NCI-H69 (cell line): ENCODE results near the gene LGALS7.
A peak's percentile ranks its signal among the peaks of the same experiment; 100 is the strongest.
"Not testable (repeated sequence)": the region's sequence is repeated elsewhere in the genome, so short reads cannot be mapped to it uniquely, and the experiment has no call there.

Experiments
- DNase-seq: peaks from one replicate; lab custom pipeline; 2025; lab: John Stamatoyannopoulos, UW

Gene LGALS7

GRCh38 chr19:38773469-38774177 is at the start of gene LGALS7:
Gene LGALS7, minus strand, starts transcription at chr19:38773517. Its CDS starts 25 bp downstream, at chr19:38773492.
- peak; percentile 31 for DNase-seq

DNA sequence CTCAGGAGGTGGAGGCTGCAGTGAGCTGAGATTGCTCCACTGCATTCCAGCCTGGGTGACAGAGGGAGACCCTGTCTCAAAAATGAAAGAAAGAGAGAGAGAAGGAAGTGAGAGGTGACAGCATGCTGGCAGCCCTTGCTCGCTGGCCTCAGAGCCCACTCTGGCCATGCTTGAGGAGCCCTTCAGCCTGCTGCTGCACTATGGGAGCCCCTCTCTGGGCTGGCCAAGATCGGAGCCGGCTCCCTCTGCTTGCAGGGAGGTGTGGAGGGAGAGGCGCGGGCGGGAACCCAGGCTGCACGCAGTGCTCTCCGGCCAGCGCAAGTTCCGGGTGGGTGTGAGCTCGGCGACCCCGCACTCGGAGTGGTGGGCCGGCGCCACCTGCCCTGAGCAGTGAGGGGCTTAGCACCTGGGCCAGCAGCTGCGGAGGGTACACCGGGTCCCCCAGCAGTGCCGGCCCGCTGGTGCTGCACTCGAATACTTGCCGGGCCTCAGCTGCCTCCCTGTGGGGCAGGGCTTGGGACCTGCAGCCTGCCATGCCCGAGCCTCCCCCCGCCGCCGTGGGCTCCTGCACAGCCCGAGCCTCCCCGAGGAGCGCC is 48.0 kb upstream of the LGALS7 start:
- DNase-seq: not testable (repeated sequence)

GRCh38 chr19:38819231-38819920 is 46.1 kb upstream of the LGALS7 start:
- peak; percentile 65 for DNase-seq

DNA sequence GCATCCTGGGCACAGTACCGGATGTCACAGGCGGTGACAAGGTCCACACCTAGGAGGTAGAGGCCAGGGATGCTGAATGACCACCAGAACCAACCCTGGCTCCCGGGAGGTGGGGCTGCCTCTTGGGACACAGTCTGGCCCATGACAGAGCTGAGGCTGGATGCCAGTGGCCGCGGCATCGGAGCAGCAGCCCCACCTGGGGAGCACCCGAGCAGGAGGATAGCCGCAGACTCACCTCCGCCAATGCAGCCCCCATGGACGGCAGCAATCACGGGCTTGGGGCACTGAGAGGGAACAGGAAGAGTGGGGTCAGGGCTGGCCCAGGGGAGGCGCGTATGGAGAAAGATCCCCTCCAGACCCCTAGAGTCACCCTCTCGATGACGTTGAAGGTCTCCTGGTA is 43.8 kb upstream of the LGALS7 start:
- no peak for DNase-seq

DNA sequence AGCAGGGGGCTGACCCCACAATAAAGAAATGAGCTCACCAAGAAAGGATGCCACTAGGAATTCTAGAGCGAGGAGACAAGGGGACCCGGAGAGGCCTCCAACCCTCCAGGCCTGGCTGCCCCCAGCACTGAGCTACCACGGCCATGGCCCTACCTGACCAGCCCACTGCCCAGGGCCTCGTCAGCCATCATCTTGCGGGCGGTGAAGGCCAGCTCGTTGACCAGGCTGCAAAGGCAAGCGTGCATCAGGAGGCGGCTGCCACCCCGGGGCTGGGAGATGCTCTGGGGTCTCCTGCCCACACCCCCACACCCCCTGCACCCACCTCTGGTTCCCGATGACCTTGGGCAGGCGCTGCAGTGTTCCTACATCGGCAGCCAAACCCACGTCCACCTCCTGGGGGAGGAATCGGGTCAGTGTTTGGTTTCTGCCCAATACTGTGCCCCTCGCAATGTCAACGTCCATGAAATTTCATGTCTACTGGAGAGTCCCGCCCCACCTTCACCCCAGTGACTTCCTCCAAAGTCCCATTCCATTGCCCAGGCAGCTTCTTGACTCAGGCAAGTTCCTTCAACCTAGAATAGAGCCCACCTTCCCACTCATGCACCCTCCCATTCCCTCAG is 42.9 kb upstream of the LGALS7 start:
- no peak for DNase-seq

- no peak for DNase-seq
These were observed 42.0 kb upstream of the LGALS7 start for GRCh38 chr19:38815059-38816001.

DNA sequence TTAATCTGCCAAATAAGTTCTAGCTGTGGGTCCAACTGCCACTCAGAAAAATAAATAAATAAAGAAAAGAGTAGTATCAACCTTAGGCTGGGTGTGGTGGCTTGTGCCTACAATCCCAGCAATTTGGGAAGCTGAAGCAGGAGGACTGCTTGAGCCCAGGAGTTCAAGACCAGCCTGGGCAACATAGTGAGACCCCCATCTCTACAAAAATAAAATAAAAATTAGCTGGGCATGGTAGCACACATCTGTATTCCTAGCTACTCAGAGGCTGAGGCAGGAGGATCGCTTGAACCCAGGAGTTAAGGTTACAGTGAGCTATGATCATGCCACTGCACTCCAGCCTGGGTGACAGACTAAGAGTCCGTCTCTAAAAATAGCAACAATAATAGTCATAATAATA is 40.6 kb upstream of the LGALS7 start:
- not testable (repeated sequence) for DNase-seq

- no peak for DNase-seq
These were observed 40.0 kb upstream of the LGALS7 start for GRCh38 chr19:38813323-38813722.

DNA sequence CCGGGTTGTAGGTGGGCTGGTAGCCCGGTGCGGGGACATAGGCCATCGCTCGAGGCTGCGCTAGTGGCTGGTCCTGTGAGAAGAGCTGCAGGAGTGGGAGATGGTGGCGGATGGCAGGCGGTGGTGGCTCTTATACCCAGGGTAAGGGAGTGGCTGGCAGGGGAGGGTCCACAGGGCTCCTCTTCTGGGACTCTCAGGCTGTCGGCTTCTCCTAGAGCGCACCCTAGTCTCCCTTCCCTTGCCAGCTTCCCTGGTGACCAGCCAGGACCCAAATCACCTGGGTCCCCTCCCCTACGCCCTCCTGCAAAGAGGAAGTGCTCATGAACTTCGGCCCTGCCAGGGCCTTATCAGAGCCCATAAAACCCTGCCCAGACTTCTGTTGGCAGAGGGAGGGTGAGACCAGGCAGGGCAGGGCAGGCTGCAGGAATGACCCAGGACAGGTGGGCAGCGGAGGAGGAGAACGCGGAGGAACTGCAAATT is 39.6 kb upstream of the LGALS7 start, which contains the start of gene LGALS4:
LGALS4 (minus strand) TSS at position 105 of the 480 bp plus-strand sequence; CDS start at position 46, 59 bp downstream.
- DNase-seq: no peak

DNA sequence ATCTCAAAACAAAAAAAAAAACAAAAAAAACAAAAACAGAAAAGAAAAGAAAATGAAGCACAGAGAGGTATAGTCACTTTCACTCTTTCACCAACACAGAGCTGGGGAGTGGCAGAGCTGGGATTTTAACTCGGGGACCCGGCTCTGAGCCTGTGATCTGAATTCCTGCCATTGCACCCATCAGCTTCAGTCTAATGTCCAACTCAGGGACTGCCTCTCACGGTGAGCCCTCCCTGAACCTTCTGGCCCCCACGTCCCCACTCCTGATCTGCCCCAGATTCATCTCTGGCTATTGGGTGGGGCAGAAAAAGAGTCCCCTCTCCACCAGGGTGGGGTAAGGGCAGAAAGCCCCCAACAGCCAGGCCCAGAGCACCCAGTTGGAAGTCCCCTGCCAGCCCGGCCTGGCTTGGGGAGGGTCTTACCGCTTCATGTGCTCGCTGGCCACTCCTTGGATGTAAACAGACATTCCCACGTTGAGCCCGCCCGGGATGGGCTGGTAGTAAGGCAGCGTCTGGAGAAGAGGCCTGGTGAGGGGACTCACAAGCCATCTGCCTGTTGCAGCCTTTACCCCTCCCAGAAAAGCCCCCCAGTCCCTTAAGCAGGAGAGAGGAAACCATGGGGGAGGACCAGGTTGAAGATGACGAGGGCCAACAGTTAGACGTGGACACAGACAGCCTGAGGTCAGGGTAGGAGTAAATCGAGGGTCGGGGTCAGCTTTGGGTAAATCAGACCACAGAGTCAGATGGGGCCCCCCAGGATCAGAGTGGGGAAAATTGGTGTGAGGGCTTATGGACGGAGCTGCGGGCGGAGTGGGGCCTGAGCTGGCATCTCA is 38.9 kb upstream of the LGALS7 start:
- no peak for DNase-seq

DNA sequence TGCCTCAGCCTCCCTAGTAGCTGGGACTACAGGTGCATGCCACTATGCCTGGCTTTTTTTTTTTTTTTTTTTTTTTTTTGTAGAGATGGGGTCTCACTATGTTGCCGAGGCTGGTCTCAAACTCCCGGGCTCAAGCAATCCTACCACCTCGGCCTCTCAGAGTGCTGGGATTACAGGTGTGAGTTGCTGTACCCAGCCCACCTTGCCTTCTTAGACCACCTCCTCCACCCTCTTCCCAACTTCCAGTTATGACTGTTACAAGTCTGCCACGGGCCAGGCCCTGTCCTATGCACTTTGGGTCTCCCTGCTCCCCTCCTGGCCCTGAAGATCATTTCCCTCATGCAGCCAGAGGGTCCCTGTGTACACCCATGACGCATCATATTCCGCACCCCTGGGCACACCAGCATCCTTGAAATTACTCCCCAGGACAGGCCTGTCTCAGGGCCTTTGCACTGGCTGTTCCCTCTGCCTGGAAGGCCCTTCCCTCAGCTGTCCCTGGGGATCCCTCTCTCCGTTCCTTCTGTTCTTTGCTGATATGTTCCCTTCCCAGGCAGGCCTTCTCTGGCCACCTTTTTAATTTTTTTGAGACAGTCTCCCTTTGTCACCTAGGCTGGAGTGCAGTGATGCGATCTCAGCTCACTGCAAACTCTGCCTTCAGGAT is 36.4 kb upstream of the LGALS7 start:
- no peak for DNase-seq

- DNase-seq: no peak
These were observed 35.4 kb upstream of the LGALS7 start for GRCh38 chr19:38808741-38809140.

GRCh38 chr19:38807374-38808098 is 34.2 kb upstream of the LGALS7 start:
- DNase-seq: not testable (repeated sequence)

- DNase-seq: no peak
These were observed 33.1 kb upstream of the LGALS7 start for GRCh38 chr19:38806371-38806770.

DNA sequence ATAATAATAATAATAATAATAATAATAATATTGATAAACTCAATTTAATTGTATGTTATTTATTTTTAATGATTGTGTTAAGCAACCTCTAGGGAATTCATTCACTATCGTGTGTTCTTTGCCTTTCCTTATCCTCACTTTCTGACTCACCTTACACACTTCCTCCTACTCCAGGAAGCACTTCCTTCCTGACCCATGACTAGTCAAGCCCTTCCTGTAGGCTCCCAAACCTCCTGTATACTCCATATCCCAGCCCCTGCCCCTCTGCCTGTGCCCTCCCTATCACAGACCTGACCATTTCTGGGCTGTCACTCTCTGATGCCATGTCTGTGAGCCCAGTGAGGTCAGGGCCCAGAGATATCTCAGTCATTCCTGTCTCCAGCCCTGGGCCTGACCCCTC is 31.9 kb upstream of the LGALS7 start:
- no peak for DNase-seq

DNA sequence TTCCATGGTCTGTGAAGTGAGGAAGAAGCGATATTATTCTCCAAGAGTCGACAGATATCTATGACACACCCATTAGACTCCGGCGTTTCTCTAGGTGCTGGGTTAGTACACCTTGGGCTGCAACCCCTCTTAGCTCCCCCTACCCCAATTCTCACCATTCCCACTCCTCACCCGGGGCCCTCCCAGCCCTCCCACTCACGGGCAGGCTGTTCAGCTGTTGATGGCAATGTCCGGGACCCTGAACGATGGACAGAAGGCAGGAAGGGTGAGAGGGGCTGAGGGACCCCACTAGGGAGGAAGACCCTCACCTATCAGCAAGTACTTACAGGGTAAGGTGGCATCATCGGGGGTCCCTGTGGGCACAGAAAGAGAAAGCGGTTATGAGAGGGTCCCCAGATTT is 30.2 kb upstream of the LGALS7 start:
- DNase-seq: no peak

GRCh38 chr19:38801359-38802095 is 28.2 kb upstream of the LGALS7 start:
- no peak for DNase-seq

GRCh38 chr19:38800577-38801347 is 27.4 kb upstream of the LGALS7 start:
- no peak for DNase-seq
